CD4-positive, alpha-beta T cell treated with Interleukin-21 for 1 hour (primary cell): ENCODE measurements around the gene DNAI7.

Experiments used
- DNase-seq: peaks from one replicate; pipeline ENCODE4 v3.0.0-alpha.2; 2020

The DNAI7 gene

GRCh38 chr12:25195056-25195971 lies at the start of gene DNAI7, which contains the start of gene ETFRF1:
Gene DNAI7 (minus strand): TSS chr12:25195160. CDS start chr12:25195078, 82 bp downstream.
Gene ETFRF1 (plus strand): TSS chr12:25195237. CDS start chr12:25203957, 8,720 bp downstream.
- DNase-seq: peak; percentile 98

GRCh38 chr12:25243680-25243990 lies 48.7 kb upstream of the DNAI7 start:
- DNase-seq: no peak

- DNase-seq: no peak
Observed at GRCh38 chr12:25242981-25243679, 48.2 kb upstream of the DNAI7 start.

- DNase-seq: peak; percentile 75
Observed at GRCh38 chr12:25241167-25242020, 46.4 kb upstream of the DNAI7 start.

- no peak for DNase-seq
Observed at GRCh38 chr12:25236626-25237025, 41.7 kb upstream of the DNAI7 start.

- no peak for DNase-seq
Observed at GRCh38 chr12:25236190-25236589, 41.2 kb upstream of the DNAI7 start.

- DNase-seq: no peak
Observed at GRCh38 chr12:25213338-25213737, 18.4 kb upstream of the DNAI7 start.

- no peak for DNase-seq
Observed at GRCh38 chr12:25208554-25208953, 13.6 kb upstream of the DNAI7 start.

- DNase-seq: no peak
Observed at GRCh38 chr12:25207846-25208245, 12.9 kb upstream of the DNAI7 start.

GRCh38 chr12:25207411-25207810 lies 12.5 kb upstream of the DNAI7 start:
- no peak for DNase-seq

GRCh38 chr12:25202137-25202536 lies 7.2 kb upstream of the DNAI7 start:
- DNase-seq: no peak

- DNase-seq: no peak
Observed at GRCh38 chr12:25200703-25201102, 5.7 kb upstream of the DNAI7 start.

GRCh38 chr12:25197608-25198007 lies 2.6 kb upstream of the DNAI7 start:
- no peak for DNase-seq

- no peak for DNase-seq
Observed at GRCh38 chr12:25194722-25195055, 271 bp downstream of the DNAI7 start.

GRCh38 chr12:25194214-25194613 lies 746 bp downstream of the DNAI7 start:
- DNase-seq: no peak

- DNase-seq: no peak
Observed at GRCh38 chr12:25190793-25191192, 4.2 kb downstream of the DNAI7 start.

GRCh38 chr12:25189656-25190055 lies 5.3 kb downstream of the DNAI7 start:
- DNase-seq: no peak

GRCh38 chr12:25187781-25188180 lies 7.2 kb downstream of the DNAI7 start:
- DNase-seq: no peak

GRCh38 chr12:25186788-25187402 lies 8.1 kb downstream of the DNAI7 start:
- DNase-seq: peak; percentile 51

GRCh38 chr12:25186038-25186787 lies 8.7 kb downstream of the DNAI7 start:
- DNase-seq: peak; percentile 51

- DNase-seq: no peak
Observed at GRCh38 chr12:25184132-25184531, 10.8 kb downstream of the DNAI7 start.

- DNase-seq: no peak
Observed at GRCh38 chr12:25182765-25183164, 12.2 kb downstream of the DNAI7 start.
